GM21447 (cell line): Measurements from ENCODE around the gene DCLK2.

ENCODE experiments used
- ATAC-seq: cut with Tn5 transposase; IDR thresholded peaks from one replicate; pipeline ENCODE4 v1.9.1; 2021; ENCODE audit not compliant: unreplicated experiment

Gene DCLK2

GRCh38 chr4:150078041-150078578 is at the start of gene DCLK2:
DCLK2 (plus strand) TSS chr4:150078445; CDS start chr4:150079028, 583 bp downstream.
- ATAC-seq: no peak

GRCh38 chr4:150032541-150032940 is 45.7 kb upstream of the DCLK2 start:
- ATAC-seq: no peak

GRCh38 chr4:150033081-150033480 is 45.2 kb upstream of the DCLK2 start:
- ATAC-seq: no peak

- no peak for ATAC-seq
Observed at GRCh38 chr4:150033901-150034300, 44.3 kb upstream of the DCLK2 start.

- no peak for ATAC-seq
Observed at GRCh38 chr4:150037251-150037856, 40.9 kb upstream of the DCLK2 start.

GRCh38 chr4:150038335-150039076 is 39.7 kb upstream of the DCLK2 start:
- ATAC-seq: peak; percentile 95

- ATAC-seq: no peak
Observed at GRCh38 chr4:150039274-150040127, 38.7 kb upstream of the DCLK2 start.

GRCh38 chr4:150044517-150044916 is 33.7 kb upstream of the DCLK2 start:
- ATAC-seq: no peak

- ATAC-seq: no peak
Observed at GRCh38 chr4:150045410-150045809, 32.8 kb upstream of the DCLK2 start.

GRCh38 chr4:150046728-150047217 is 31.5 kb upstream of the DCLK2 start:
- ATAC-seq: no peak

GRCh38 chr4:150047546-150047945 is 30.7 kb upstream of the DCLK2 start:
- no peak for ATAC-seq

GRCh38 chr4:150049682-150050081 is 28.6 kb upstream of the DCLK2 start:
- no peak for ATAC-seq

- ATAC-seq: no peak
Observed at GRCh38 chr4:150050566-150050965, 27.7 kb upstream of the DCLK2 start.

GRCh38 chr4:150051111-150051510 is 27.1 kb upstream of the DCLK2 start:
- ATAC-seq: no peak

- no peak for ATAC-seq
Observed at GRCh38 chr4:150055467-150055866, 22.8 kb upstream of the DCLK2 start.

GRCh38 chr4:150056569-150056968 is 21.7 kb upstream of the DCLK2 start:
- no peak for ATAC-seq

- ATAC-seq: no peak
Observed at GRCh38 chr4:150061086-150061776, 17.0 kb upstream of the DCLK2 start.

GRCh38 chr4:150063128-150063527 is 15.1 kb upstream of the DCLK2 start:
- ATAC-seq: no peak

- no peak for ATAC-seq
Observed at GRCh38 chr4:150065740-150066139, 12.5 kb upstream of the DCLK2 start.

GRCh38 chr4:150067859-150068258 is 10.4 kb upstream of the DCLK2 start:
- ATAC-seq: no peak
